Smooth muscle cell (in vitro differentiated cells): Measurements from ENCODE around the gene IL5. TPM values are rescaled to one million over a fixed set of nuclear protein-coding genes. Genes with fewer than 3 reads are reported as not detected.

Experiments used
- DNase-seq: peaks from one replicate; lab custom pipeline; 2025; ENCODE audit not compliant: unreplicated experiment; lab: John Stamatoyannopoulos, UW
- H2AFZ ChIP-seq: fragments of 200-600 bp; sonication (generic); 2 replicates; pipeline ENCODE4 v1.6.0; 2016; ENCODE audit warnings: antibody characterized with exemption, low read depth, mild to moderate bottlenecking
- H3F3A ChIP-seq: fragments of 200-600 bp; sonication (generic); 2 replicates; pipeline ENCODE4 v1.6.0; 2017; ENCODE audit warnings: antibody characterized with exemption, low read depth
- H3K27ac ChIP-seq: fragments of 200-600 bp; sonication (generic); 2 replicates; pipeline ENCODE4 v1.5.1; 2016; ENCODE audit warnings: low read depth, mild to moderate bottlenecking
- H3K27me3 ChIP-seq: fragments of 200-600 bp; sonication (generic); 2 replicates; pipeline ENCODE4 v1.6.1; 2016; ENCODE audit warnings: low read depth, mild to moderate bottlenecking
- H3K36me3 ChIP-seq: fragments of 200-600 bp; sonication (generic); 2 replicates; pipeline ENCODE4 v1.5.1; 2016; ENCODE audit warnings: low read depth
- H3K4me1 ChIP-seq: fragments of 200-600 bp; sonication (generic); 2 replicates; pipeline ENCODE4 v1.5.1; 2016; ENCODE audit warnings: low read depth
- H3K4me2 ChIP-seq: fragments of 200-600 bp; sonication (generic); 2 replicates; pipeline ENCODE4 v1.6.0; 2016; ENCODE audit warnings: mild to moderate bottlenecking
- H3K4me3 ChIP-seq: fragments of 200-600 bp; sonication (generic); 2 replicates; pipeline ENCODE4 v1.5.1; 2016; ENCODE audit warnings: mild to moderate bottlenecking
- H3K79me2 ChIP-seq: fragments of 200-600 bp; sonication (generic); 2 replicates; pipeline ENCODE4 v1.6.0; 2016; ENCODE audit warnings: low read depth, mild to moderate bottlenecking
- H3K9ac ChIP-seq: fragments of 200-600 bp; sonication (generic); 2 replicates; pipeline ENCODE4 v1.6.0; 2016; ENCODE audit warnings: low read depth
- H3K9me3 ChIP-seq: fragments of 200-600 bp; sonication (generic); replicated peaks from 2 replicates; pipeline ENCODE4 v1.5.1; 2016; ENCODE audit warnings: low read depth
- H4K20me1 ChIP-seq: fragments of 200-600 bp; sonication (generic); 2 replicates; pipeline ENCODE4 v1.6.0; 2016; ENCODE audit warnings: low read depth
- CTCF ChIP-seq: fragments of 200-600 bp; sonication (generic); IDR thresholded peaks from 2 replicates; pipeline ENCODE4 v1.5.1; 2017; ENCODE audit warnings: borderline replicate concordance, mild to moderate bottlenecking, antibody characterized with exemption; ENCODE audit not compliant: insufficient read depth, poor library complexity, severe bottlenecking
- WGBS: methylation state at CpG from one replicate; pipeline ENCODE4 v1.1.7; 2016; ENCODE audit warnings: low lambda C conversion rate; 5-methylcytosine and 5-hydroxymethylcytosine counted together
- polyA plus RNA-seq: library from polyadenylated mRNA; unstranded; fragments of >200 nt; fragmentation: Nextera tagmentation; extraction: Ambion mirVana; gene quantifications from 2 replicates; pipeline ENCODE4 v1.2.1, GENCODE V29; 2016
- total RNA-seq: library from RNA; depleted of rRNA; stranded (reverse); fragments of >200 nt; gene quantifications from 2 replicates; pipeline ENCODE4 v1.2.3, GENCODE V29; 2014

IL5 gene
- total and polyA plus RNA-seq, 2 experiments from 2014 or later: not detected

DNA sequence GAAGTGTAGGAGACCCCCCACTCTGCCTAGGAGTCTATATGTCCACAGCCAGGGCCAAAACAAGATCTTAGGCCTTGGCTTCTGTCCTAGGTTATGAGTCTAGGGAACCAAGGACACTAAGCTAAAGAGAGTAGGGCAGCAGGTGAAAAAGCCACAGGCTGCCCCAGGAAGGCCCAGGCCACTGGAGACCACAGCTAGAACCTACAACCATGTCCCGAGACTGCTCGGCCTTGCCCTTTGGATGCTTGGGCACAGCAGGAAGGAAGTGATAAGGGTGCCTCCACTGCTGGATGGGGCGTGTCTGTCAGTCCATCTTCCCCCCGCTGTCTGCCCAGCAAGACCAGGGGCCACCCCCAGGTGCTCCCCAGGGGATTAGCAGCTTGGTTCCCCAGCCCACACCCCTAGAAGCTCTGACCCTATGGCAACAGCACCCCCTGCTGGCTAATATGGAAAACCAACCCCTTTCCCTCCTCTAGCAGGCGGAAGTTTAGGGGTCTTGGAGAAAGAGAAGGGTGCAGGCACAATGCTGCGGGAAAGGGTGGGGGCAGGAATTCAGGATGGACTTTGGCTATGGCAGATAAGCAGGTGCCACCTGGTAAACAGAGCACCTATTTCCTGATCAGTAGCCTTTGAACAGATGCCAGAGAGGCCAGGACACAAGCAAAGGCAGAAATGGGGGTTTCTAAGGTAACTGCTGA is 42.2 kb downstream of the IL5 start:
- DNase-seq: no peak
- WGBS: 48% methylated on average over 6 of the region's 6 CpGs

GRCh38 chr5:132500244-132500930 is 42.9 kb downstream of the IL5 start:
- Histone ChIP-seq H3K27ac (no peak overlapping the region), H3K4me2 (no peak overlapping the region), H3F3A (peaks cover 22% of the 10 kb centered on the region), H3K9me3 (no peaks in the 10 kb centered on the region), H3K79me2 (no peaks in the 10 kb centered on the region), H3K4me1 (peaks cover 4% of the 10 kb centered on the region), H3K27me3 (no peaks in the 10 kb centered on the region), H3K36me3 (no peaks in the 10 kb centered on the region), H3K4me3 (no peak overlapping the region), H3K9ac (no peak overlapping the region), H2AFZ (no peak overlapping the region), H4K20me1 (no peaks in the 10 kb centered on the region)
- DNase-seq: no peak
- TF ChIP-seq CTCF: no peak
- 88% methylated on average over 6 of the region's 6 CpGs for WGBS

More for the DNA sequence above, 42.2 kb downstream of the IL5 start:
- Histone ChIP-seq H3K4me1 (no peaks in the 10 kb centered on the region), H3K9me3 (no peaks in the 10 kb centered on the region), H3K79me2 (no peaks in the 10 kb centered on the region), H3K27ac (no peak overlapping the region), H3K36me3 (no peaks in the 10 kb centered on the region), H3K9ac (no peak overlapping the region), H4K20me1 (no peaks in the 10 kb centered on the region), H3F3A (peaks cover 22% of the 10 kb centered on the region), H3K27me3 (no peaks in the 10 kb centered on the region), H3K4me2 (no peak overlapping the region), H2AFZ (no peak overlapping the region), H3K4me3 (no peak overlapping the region)
- TF ChIP-seq CTCF: peak; percentile 89

DNA sequence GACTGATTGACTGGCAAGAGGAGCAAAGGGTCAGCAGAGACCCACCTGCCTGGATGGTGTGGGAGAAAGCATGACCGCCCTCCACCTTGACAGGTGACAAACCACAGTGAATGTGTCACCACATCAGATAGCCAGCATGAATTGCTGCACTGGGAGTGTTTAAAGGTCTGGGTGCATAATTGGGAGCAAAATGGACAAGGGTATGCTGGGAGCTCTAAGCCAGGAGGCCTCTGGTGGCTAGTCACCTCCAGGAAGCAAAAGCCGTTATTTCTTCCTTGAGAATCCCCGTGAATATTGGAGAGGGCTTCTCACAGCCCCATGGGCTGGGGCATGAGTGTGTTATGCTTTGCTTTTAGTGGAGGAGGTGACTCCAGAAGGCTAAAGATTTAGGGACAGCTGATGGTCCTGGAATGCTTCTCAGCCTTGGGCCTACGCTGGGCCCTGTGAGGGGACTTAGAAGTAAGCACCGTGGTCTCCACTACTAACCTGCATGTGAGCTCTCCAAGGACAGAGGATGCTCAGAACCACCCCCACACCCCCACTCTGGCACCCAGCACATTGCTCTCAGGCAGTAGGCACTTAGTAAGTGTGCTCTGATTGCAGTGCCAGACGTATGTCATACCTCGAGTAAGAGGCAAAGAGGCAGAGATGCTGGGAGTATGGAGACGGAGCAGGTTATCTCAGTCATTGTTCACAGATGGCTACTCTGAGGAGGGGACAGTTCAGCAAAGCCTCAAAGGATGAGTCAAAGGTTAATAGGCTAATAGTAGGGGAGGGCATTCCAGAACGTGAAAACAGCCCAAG is 43.7 kb downstream of the IL5 start:
- H3F3A ChIP-seq: peaks cover 22% of the 10 kb centered on the region
- no peak overlapping the region for H3K4me3 ChIP-seq
- no peak overlapping the region for H2AFZ ChIP-seq
- TF ChIP-seq CTCF: no peak
- H3K9me3 ChIP-seq: no peaks in the 10 kb centered on the region
- no peak overlapping the region for H3K4me2 ChIP-seq
- no peaks in the 10 kb centered on the region for H4K20me1 ChIP-seq
- H3K27me3 ChIP-seq: no peaks in the 10 kb centered on the region
- no peaks in the 10 kb centered on the region for H3K79me2 ChIP-seq
- DNase-seq: no peak
- peaks cover 7% of the 10 kb centered on the region for H3K4me1 ChIP-seq
- no peak overlapping the region for H3K9ac ChIP-seq
- WGBS: 78% methylated on average over 9 of the region's 9 CpGs
- H3K36me3 ChIP-seq: no peaks in the 10 kb centered on the region
- H3K27ac ChIP-seq: no peak overlapping the region
